CD14-positive monocyte (primary cell): ENCODE results near the gene FGF9. TPM values are rescaled to one million over a fixed set of nuclear protein-coding genes. Genes with fewer than 3 reads are reported as not detected.

Experiments used
- DNase-seq, 3 donors: peaks; one replicate each; pipeline ENCODE4 v3.0.0-alpha.2; 2011 to 2022
- H2AFZ ChIP-seq: 2 replicates; pipeline ENCODE4 v1.6.0; 2012; ENCODE audit warnings: mild to moderate bottlenecking, low read depth, low read length, inconsistent platforms; ENCODE audit not compliant: insufficient read depth, poor library complexity, severe bottlenecking
- H3K27ac ChIP-seq, 2 donors: 1 replicate in 1 of 2; 2 replicates in 1 of 2; pipeline ENCODE4 v1.5.1; 2012 to 2013; ENCODE audit warnings: low read length in 2 of 2, control low read depth in 1 of 2, inconsistent platforms in 1 of 2, low read depth in 1 of 2, mild to moderate bottlenecking in 1 of 2
- H3K27me3 ChIP-seq, 2 donors: one replicate each; pipeline versions ENCODE4 v1.6.0 to v1.6.1; 2011 to 2013; ENCODE audit warnings: low read length in 2 of 2; ENCODE audit not compliant: control insufficient read depth in 2 of 2, insufficient read depth in 2 of 2
- H3K36me3 ChIP-seq, 2 donors: replicated peaks in 1 of 2; 1 replicate in 1 of 2; 2 replicates in 1 of 2; pipeline versions ENCODE4 v1.5.1 to v1.6.1; 2012 to 2013; ENCODE audit warnings: low read length in 2 of 2, control low read depth in 1 of 2, inconsistent platforms in 1 of 2, mild to moderate bottlenecking in 1 of 2; ENCODE audit not compliant: insufficient read depth in 2 of 2, control insufficient read depth in 1 of 2
- H3K4me1 ChIP-seq, 2 donors: 1 replicate in 1 of 2; 2 replicates in 1 of 2; pipeline versions ENCODE4 v1.5.1 to v1.6.1; 2012 to 2013; ENCODE audit warnings: low read length in 2 of 2, control low read depth in 1 of 2, inconsistent platforms in 1 of 2, mild to moderate bottlenecking in 1 of 2, moderate library complexity in 1 of 2; ENCODE audit not compliant: insufficient read depth in 2 of 2, control insufficient read depth in 1 of 2
- H3K4me2 ChIP-seq: replicated peaks from 2 replicates; pipeline ENCODE3; 2012; ENCODE audit warnings: low read length, moderate library complexity, mild to moderate bottlenecking; ENCODE audit not compliant: poor library complexity, severe bottlenecking; ENCODE audit errors: extremely low read depth
- H3K4me3 ChIP-seq, 3 experiments: fragments of 200-600 bp in 1 of 3; sonication (generic) in 1 of 3; replicated peaks in 1 of 3; 1 replicate in 2 of 3; 2 replicates in 1 of 3; pipeline ENCODE4 v1.5.1; 2011 to 2013; ENCODE audit warnings: low read length in 3 of 3, mild to moderate bottlenecking in 3 of 3, control low read depth in 2 of 3, low read depth in 2 of 3, inconsistent platforms in 1 of 3, moderate library complexity in 1 of 3
- H3K79me2 ChIP-seq: 2 replicates; pipeline ENCODE4 v1.6.0; 2012; ENCODE audit warnings: mild to moderate bottlenecking, control low read depth, inconsistent platforms, low read length, moderate library complexity; ENCODE audit not compliant: insufficient read depth
- H3K9ac ChIP-seq: 2 replicates; pipeline ENCODE4 v1.6.0; 2017; ENCODE audit warnings: low read length, mild to moderate bottlenecking; ENCODE audit not compliant: insufficient read depth, poor library complexity, severe bottlenecking
- H3K9me3 ChIP-seq, 2 donors: replicated peaks in 1 of 2; 1 replicate in 1 of 2; 2 replicates in 1 of 2; pipeline versions ENCODE4 v1.5.1 to v1.6.1; 2012 to 2013; ENCODE audit warnings: low read length in 2 of 2, control low read depth in 1 of 2; ENCODE audit not compliant: control insufficient read depth in 1 of 2, insufficient read depth in 1 of 2
- H4K20me1 ChIP-seq: 2 replicates; pipeline ENCODE4 v1.6.0; 2012; ENCODE audit warnings: mild to moderate bottlenecking, low read length, control low read depth, moderate library complexity; ENCODE audit not compliant: insufficient read depth
- H3K27ac Mint-ChIP-seq, 7 donors: one replicate each; pipeline ENCODE4 v1.8.0; 2020; ENCODE audit warnings: mild to moderate bottlenecking in 7 of 7, mixed read lengths in 7 of 7, moderate library complexity in 6 of 7, inconsistent platforms in 2 of 7
- H3K27me3 Mint-ChIP-seq, 3 donors: one replicate each; pipeline ENCODE4 v1.8.0; 2021 to 2022; ENCODE audit warnings: low read depth in 3 of 3, mild to moderate bottlenecking in 3 of 3, mixed read lengths in 3 of 3, moderate library complexity in 3 of 3, inconsistent platforms in 1 of 3
- H3K36me3 Mint-ChIP-seq, 2 donors: one replicate each; pipeline ENCODE4 v1.8.0; 2020; ENCODE audit warnings: mixed read lengths in 2 of 2, inconsistent platforms in 1 of 2, mild to moderate bottlenecking in 1 of 2
- H3K4me1 Mint-ChIP-seq: one replicate; pipeline ENCODE4 v1.8.0; 2020; ENCODE audit warnings: mild to moderate bottlenecking, mixed read lengths
- H3K4me3 Mint-ChIP-seq, 2 donors: one replicate each; pipeline ENCODE4 v1.8.0; 2020; ENCODE audit warnings: mild to moderate bottlenecking in 2 of 2, mixed read lengths in 2 of 2, moderate library complexity in 1 of 2
- H3K9me3 Mint-ChIP-seq, 7 donors: one replicate each; pipeline ENCODE4 v1.8.0; 2020 to 2022; ENCODE audit warnings: mixed read lengths in 7 of 7, mild to moderate bottlenecking in 6 of 7, moderate library complexity in 6 of 7, inconsistent platforms in 2 of 7
- WGBS: methylation state at CpG from one replicate; pipeline ENCODE4 v1.1.5; 2013; ENCODE audit warnings: missing lambda C conversion rate; ENCODE audit not compliant: insufficient coverage; 5-methylcytosine and 5-hydroxymethylcytosine counted together
- intact Hi-C, 2 donors: fragments of 100-400 bp; cut with micrococcal nuclease; formaldehyde crosslinking; loops; one replicate each; pipeline versions ENCODE4 v1.15.0 to v1.15.1; 2023
- polyA plus RNA-seq, 3 donors: library from polyadenylated mRNA; depleted of rRNA in 1 of 3; unstranded in 2 of 3; stranded (reverse) in 1 of 3; fragments of 300-500 nt in 2 of 3; fragments of >200 nt in 1 of 3; fragmentation: Illumina TruSeq in 2 of 3; gene quantifications; 1 replicate in 2 of 3; 2 replicates in 1 of 3; pipeline ENCODE4 v1.2.3, GENCODE V29; 2012 to 2021
- TF ChIP-seq, protein P1 (sequence below): fragments of 200-600 bp; IDR thresholded peaks from one replicate; pipeline ENCODE4 v1.8.0; 2022; ENCODE audit warnings: antibody characterized with exemption, mild to moderate bottlenecking

The FGF9 gene
- polyA plus RNA-seq, 3 donors = 0.03 to 0.16 TPM; not detected in 1

DNA sequence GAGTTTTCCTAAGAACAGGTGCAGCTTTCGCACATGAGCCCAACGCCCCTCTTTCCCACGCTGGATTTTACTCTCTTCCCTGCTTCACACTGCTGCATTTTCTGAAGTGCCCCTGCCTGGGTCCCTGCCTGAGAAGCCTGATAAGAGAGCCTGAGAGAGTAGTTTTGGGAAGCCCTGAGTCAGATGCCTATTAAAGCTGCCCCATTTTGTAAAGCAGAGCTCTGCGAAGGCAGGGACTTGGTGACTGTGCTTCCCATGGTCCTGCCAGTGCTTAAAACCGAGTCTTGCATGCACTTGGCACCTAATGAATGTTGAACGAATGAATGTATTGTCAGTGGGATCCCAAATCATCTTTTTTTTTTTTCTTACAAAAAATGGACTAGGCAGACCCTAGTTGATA, 18.2 kb downstream of the FGF9 start:
- H3K36me3 ChIP-seq = no peaks in the 10 kb centered on the region
- H4K20me1 ChIP-seq = no peaks in the 10 kb centered on the region
- no peak overlapping the region for H3K9ac ChIP-seq
- H3K36me3 Mint-ChIP-seq = no peaks in the 10 kb centered on the region
- H3K27me3 Mint-ChIP-seq = peaks cover 8 to 17% (median 9%) of the 10 kb centered on the region in 3 donors
- WGBS = 100% methylated on average over 2 of the region's 6 CpGs
- H3K4me1 ChIP-seq = no peaks in the 10 kb centered on the region
- no peak overlapping the region for H3K4me2 ChIP-seq
- H3K4me1 Mint-ChIP-seq = no peaks in the 10 kb centered on the region
- TF ChIP-seq, protein P1, sequence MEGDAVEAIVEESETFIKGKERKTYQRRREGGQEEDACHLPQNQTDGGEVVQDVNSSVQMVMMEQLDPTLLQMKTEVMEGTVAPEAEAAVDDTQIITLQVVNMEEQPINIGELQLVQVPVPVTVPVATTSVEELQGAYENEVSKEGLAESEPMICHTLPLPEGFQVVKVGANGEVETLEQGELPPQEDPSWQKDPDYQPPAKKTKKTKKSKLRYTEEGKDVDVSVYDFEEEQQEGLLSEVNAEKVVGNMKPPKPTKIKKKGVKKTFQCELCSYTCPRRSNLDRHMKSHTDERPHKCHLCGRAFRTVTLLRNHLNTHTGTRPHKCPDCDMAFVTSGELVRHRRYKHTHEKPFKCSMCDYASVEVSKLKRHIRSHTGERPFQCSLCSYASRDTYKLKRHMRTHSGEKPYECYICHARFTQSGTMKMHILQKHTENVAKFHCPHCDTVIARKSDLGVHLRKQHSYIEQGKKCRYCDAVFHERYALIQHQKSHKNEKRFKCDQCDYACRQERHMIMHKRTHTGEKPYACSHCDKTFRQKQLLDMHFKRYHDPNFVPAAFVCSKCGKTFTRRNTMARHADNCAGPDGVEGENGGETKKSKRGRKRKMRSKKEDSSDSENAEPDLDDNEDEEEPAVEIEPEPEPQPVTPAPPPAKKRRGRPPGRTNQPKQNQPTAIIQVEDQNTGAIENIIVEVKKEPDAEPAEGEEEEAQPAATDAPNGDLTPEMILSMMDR = no peak
- intact Hi-C loops = no loop called here
- H3K27me3 ChIP-seq = peaks cover 0 to 2% of the 10 kb centered on the region in 2 donors
- no peak overlapping the region for H3K4me3 ChIP-seq
- H3K4me3 Mint-ChIP-seq = no peak overlapping the region
- no peaks in the 10 kb centered on the region for H3K9me3 Mint-ChIP-seq
- H3K27ac ChIP-seq = no peak overlapping the region
- DNase-seq = no peak
- no peak overlapping the region for H2AFZ ChIP-seq
- no peaks in the 10 kb centered on the region for H3K79me2 ChIP-seq
- H3K27ac Mint-ChIP-seq = no peak overlapping the region
- no peaks in the 10 kb centered on the region for H3K9me3 ChIP-seq

DNA sequence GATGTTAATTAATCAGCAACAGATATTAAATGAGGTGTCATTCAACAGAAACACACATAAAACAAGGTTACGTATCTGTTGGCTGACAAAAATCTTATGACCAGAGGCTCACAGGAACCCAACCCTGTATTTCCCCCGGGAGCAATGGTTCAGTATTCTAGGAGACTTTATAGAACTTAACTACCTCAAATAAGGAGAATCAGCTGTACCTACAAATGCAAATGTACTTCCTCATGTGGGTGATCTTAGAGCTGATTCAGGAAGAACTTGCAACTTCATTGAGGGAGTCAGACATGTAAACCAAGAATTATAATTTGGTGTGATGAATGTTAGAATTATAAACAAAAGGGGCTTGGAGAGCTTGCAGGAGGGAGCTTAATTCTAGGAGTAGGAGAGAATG, 20.1 kb downstream of the FGF9 start:
- H2AFZ ChIP-seq = no peak overlapping the region
- no peaks in the 10 kb centered on the region for H3K9me3 ChIP-seq
- TF ChIP-seq, protein P1 = no peak
- H3K36me3 ChIP-seq = no peaks in the 10 kb centered on the region
- H3K4me3 ChIP-seq = no peak overlapping the region
- no peaks in the 10 kb centered on the region for H3K36me3 Mint-ChIP-seq
- peaks cover 9% of the 10 kb centered on the region in 3 donors for H3K27me3 Mint-ChIP-seq
- no peaks in the 10 kb centered on the region for H3K9me3 Mint-ChIP-seq
- no peak overlapping the region for H3K27ac Mint-ChIP-seq
- no peaks in the 10 kb centered on the region for H4K20me1 ChIP-seq
- no peak overlapping the region for H3K27ac ChIP-seq
- WGBS = 100% methylated on average over 1 of the region's 2 CpGs
- H3K79me2 ChIP-seq = no peaks in the 10 kb centered on the region
- peaks cover 0 to under 1% of the 10 kb centered on the region in 2 donors for H3K27me3 ChIP-seq
- no peaks in the 10 kb centered on the region for H3K4me1 Mint-ChIP-seq
- H3K9ac ChIP-seq = no peak overlapping the region
- no peak overlapping the region for H3K4me3 Mint-ChIP-seq
- no peaks in the 10 kb centered on the region for H3K4me1 ChIP-seq
- no peak for DNase-seq
- H3K4me2 ChIP-seq = no peak overlapping the region
- intact Hi-C loops = no loop called here
